ENCODE data around the gene LRRC49. TPM values are rescaled to one million over a fixed set of nuclear protein-coding genes. Genes with fewer than 3 reads are reported as not detected.

The LRRC49 gene
- total RNA-seq, 1 donor from 2014 or later = not detected

GRCh38 chr15:71085809-71086208 lies 193.2 kb downstream of the LRRC49 start:
- H3K9me3 Mint-ChIP-seq = no peaks in the 10 kb centered on the region

GRCh38 chr15:71088155-71088554 lies 195.5 kb downstream of the LRRC49 start:
- no peak overlapping the region for H3K4me3 Mint-ChIP-seq
- no peaks in the 10 kb centered on the region for H3K9me3 Mint-ChIP-seq
- no peak for DNase-seq (ENCODE audit: low spot score)
- H3K27ac Mint-ChIP-seq = no peak overlapping the region
- H3K4me1 Mint-ChIP-seq (ENCODE audit: low read depth) = no peaks in the 10 kb centered on the region
- H3K36me3 Mint-ChIP-seq (ENCODE audit: low read depth) = no peaks in the 10 kb centered on the region
- intact Hi-C loops (cut with micrococcal nuclease) = no loop called here
- peaks cover 2% of the 10 kb centered on the region for H3K27me3 Mint-ChIP-seq (ENCODE audit: insufficient read depth)

More at GRCh38 chr15:71085809-71086208, 193.2 kb downstream of the LRRC49 start:
- peaks cover 2% of the 10 kb centered on the region for H3K27me3 Mint-ChIP-seq (ENCODE audit: insufficient read depth)
- H3K36me3 Mint-ChIP-seq (ENCODE audit: low read depth) = no peaks in the 10 kb centered on the region
- no peaks in the 10 kb centered on the region for H3K4me1 Mint-ChIP-seq (ENCODE audit: low read depth)
- intact Hi-C loops (cut with micrococcal nuclease) = no loop called here
- no peak overlapping the region for H3K4me3 Mint-ChIP-seq
- no peak overlapping the region for H3K27ac Mint-ChIP-seq
- DNase-seq (ENCODE audit: low spot score) = no peak

GRCh38 chr15:71088683-71089082 lies 196.1 kb downstream of the LRRC49 start:
- no peak for DNase-seq (ENCODE audit: low spot score)
- Mint-ChIP-seq H3K36me3 (ENCODE audit: low read depth) (no peaks in the 10 kb centered on the region), H3K9me3 (no peaks in the 10 kb centered on the region), H3K4me3 (no peak overlapping the region), H3K4me1 (ENCODE audit: low read depth) (no peaks in the 10 kb centered on the region), H3K27me3 (ENCODE audit: insufficient read depth) (peaks cover 2% of the 10 kb centered on the region), H3K27ac (no peak overlapping the region)
- intact Hi-C loops (cut with micrococcal nuclease) = no loop called here

GRCh38 chr15:71089801-71090200 lies 197.2 kb downstream of the LRRC49 start:
- no peak overlapping the region for H3K27ac Mint-ChIP-seq
- no peaks in the 10 kb centered on the region for H3K9me3 Mint-ChIP-seq
- DNase-seq (ENCODE audit: low spot score) = no peak
- no peaks in the 10 kb centered on the region for H3K4me1 Mint-ChIP-seq (ENCODE audit: low read depth)
- H3K4me3 Mint-ChIP-seq = no peak overlapping the region
- intact Hi-C loops (cut with micrococcal nuclease) = no loop called here
- H3K36me3 Mint-ChIP-seq (ENCODE audit: low read depth) = no peaks in the 10 kb centered on the region
- no peaks in the 10 kb centered on the region for H3K27me3 Mint-ChIP-seq (ENCODE audit: insufficient read depth)

GRCh38 chr15:71091601-71092000 lies 199.0 kb downstream of the LRRC49 start:
- H3K4me3 Mint-ChIP-seq = no peak overlapping the region
- no peaks in the 10 kb centered on the region for H3K4me1 Mint-ChIP-seq (ENCODE audit: low read depth)
- H3K9me3 Mint-ChIP-seq = no peaks in the 10 kb centered on the region
- H3K27me3 Mint-ChIP-seq (ENCODE audit: insufficient read depth) = no peaks in the 10 kb centered on the region
- no peak overlapping the region for H3K27ac Mint-ChIP-seq
- intact Hi-C loops (cut with micrococcal nuclease) = no loop called here
- no peaks in the 10 kb centered on the region for H3K36me3 Mint-ChIP-seq (ENCODE audit: low read depth)
- no peak for DNase-seq (ENCODE audit: low spot score)

GRCh38 chr15:71092056-71092600 lies 199.5 kb downstream of the LRRC49 start:
- intact Hi-C loops (cut with micrococcal nuclease) = no loop called here
- Mint-ChIP-seq H3K9me3 (no peaks in the 10 kb centered on the region), H3K36me3 (ENCODE audit: low read depth) (no peaks in the 10 kb centered on the region), H3K27ac (no peak overlapping the region), H3K4me1 (ENCODE audit: low read depth) (no peaks in the 10 kb centered on the region), H3K4me3 (no peak overlapping the region), H3K27me3 (ENCODE audit: insufficient read depth) (no peaks in the 10 kb centered on the region)
- DNase-seq (ENCODE audit: low spot score) = no peak

GRCh38 chr15:71093054-71094024 lies 200.7 kb downstream of the LRRC49 start:
- H3K9me3 Mint-ChIP-seq = no peaks in the 10 kb centered on the region
- H3K4me3 Mint-ChIP-seq = no peak overlapping the region
- DNase-seq (ENCODE audit: low spot score) = no peak
- no peaks in the 10 kb centered on the region for H3K27me3 Mint-ChIP-seq (ENCODE audit: insufficient read depth)
- H3K27ac Mint-ChIP-seq = no peak overlapping the region
- H3K4me1 Mint-ChIP-seq (ENCODE audit: low read depth) = no peaks in the 10 kb centered on the region
- intact Hi-C loops (cut with micrococcal nuclease) = no loop called here
- H3K36me3 Mint-ChIP-seq (ENCODE audit: low read depth) = no peaks in the 10 kb centered on the region

GRCh38 chr15:71094137-71094536 lies 201.5 kb downstream of the LRRC49 start:
- no peaks in the 10 kb centered on the region for H3K4me1 Mint-ChIP-seq (ENCODE audit: low read depth)
- no peak for DNase-seq (ENCODE audit: low spot score)
- no peak overlapping the region for H3K27ac Mint-ChIP-seq
- intact Hi-C loops (cut with micrococcal nuclease) = no loop called here
- H3K9me3 Mint-ChIP-seq = no peaks in the 10 kb centered on the region
- no peak overlapping the region for H3K4me3 Mint-ChIP-seq
- no peaks in the 10 kb centered on the region for H3K36me3 Mint-ChIP-seq (ENCODE audit: low read depth)
- peaks cover 1% of the 10 kb centered on the region for H3K27me3 Mint-ChIP-seq (ENCODE audit: insufficient read depth)

- Mint-ChIP-seq H3K4me1 (ENCODE audit: low read depth) (no peaks in the 10 kb centered on the region), H3K27ac (no peak overlapping the region), H3K4me3 (no peak overlapping the region), H3K36me3 (ENCODE audit: low read depth) (no peaks in the 10 kb centered on the region), H3K27me3 (ENCODE audit: insufficient read depth) (peaks cover 5% of the 10 kb centered on the region), H3K9me3 (no peaks in the 10 kb centered on the region)
- intact Hi-C loops (cut with micrococcal nuclease) = no loop called here
- no peak for DNase-seq (ENCODE audit: low spot score)
Measured at GRCh38 chr15:71096676-71097075, 204.1 kb downstream of the LRRC49 start.

- intact Hi-C loops (cut with micrococcal nuclease) = no loop called here
- H3K4me3 Mint-ChIP-seq = no peak overlapping the region
- H3K36me3 Mint-ChIP-seq (ENCODE audit: low read depth) = no peaks in the 10 kb centered on the region
Measured at GRCh38 chr15:71097890-71098289, 205.3 kb downstream of the LRRC49 start.

GRCh38 chr15:71098920-71099319 lies 206.3 kb downstream of the LRRC49 start:
- H3K27me3 Mint-ChIP-seq (ENCODE audit: insufficient read depth) = peaks cover 5% of the 10 kb centered on the region
- H3K4me3 Mint-ChIP-seq = no peak overlapping the region
- H3K36me3 Mint-ChIP-seq (ENCODE audit: low read depth) = no peaks in the 10 kb centered on the region
- no peaks in the 10 kb centered on the region for H3K9me3 Mint-ChIP-seq
- intact Hi-C loops (cut with micrococcal nuclease) = no loop called here
- no peaks in the 10 kb centered on the region for H3K4me1 Mint-ChIP-seq (ENCODE audit: low read depth)
- no peak for DNase-seq (ENCODE audit: low spot score)
- H3K27ac Mint-ChIP-seq = no peak overlapping the region

More at GRCh38 chr15:71097890-71098289, 205.3 kb downstream of the LRRC49 start:
- no peaks in the 10 kb centered on the region for H3K4me1 Mint-ChIP-seq (ENCODE audit: low read depth)
- H3K27me3 Mint-ChIP-seq (ENCODE audit: insufficient read depth) = peaks cover 5% of the 10 kb centered on the region
- DNase-seq (ENCODE audit: low spot score) = no peak
- H3K27ac Mint-ChIP-seq = no peak overlapping the region
- no peaks in the 10 kb centered on the region for H3K9me3 Mint-ChIP-seq

Data from activated T-helper 1 cell treated with anti-CD3 and anti-CD28 coated beads, Interleukin-12 subunit alpha, Interleukin-12 subunit beta, Interleukin-2, Interleukin-4 antibody, amounts not matched to agents 30 ng/mL and 10 ng/mL and 1 ng/mL, durations not matched to agents 14 hours and 24 hours and 36 hours (primary cell).